GM21526 (cell line): Measurements from ENCODE around the gene ADCY6.
"Not testable (repeated sequence)": the region's sequence is repeated elsewhere in the genome, so short reads cannot be mapped to it uniquely, and the experiment has no call there.

Experiments used
- ATAC-seq: cut with Tn5 transposase; IDR thresholded peaks from one replicate; pipeline ENCODE4 v1.9.1; 2021; ENCODE audit warnings: moderate library complexity; ENCODE audit not compliant: unreplicated experiment, low FRiP score

Gene ADCY6

GRCh38 chr12:48767047-48767446 lies 21.8 kb downstream of the ADCY6 start:
- no peak for ATAC-seq

- no peak for ATAC-seq
These were observed 23.1 kb downstream of the ADCY6 start for GRCh38 chr12:48765753-48766162.

DNA sequence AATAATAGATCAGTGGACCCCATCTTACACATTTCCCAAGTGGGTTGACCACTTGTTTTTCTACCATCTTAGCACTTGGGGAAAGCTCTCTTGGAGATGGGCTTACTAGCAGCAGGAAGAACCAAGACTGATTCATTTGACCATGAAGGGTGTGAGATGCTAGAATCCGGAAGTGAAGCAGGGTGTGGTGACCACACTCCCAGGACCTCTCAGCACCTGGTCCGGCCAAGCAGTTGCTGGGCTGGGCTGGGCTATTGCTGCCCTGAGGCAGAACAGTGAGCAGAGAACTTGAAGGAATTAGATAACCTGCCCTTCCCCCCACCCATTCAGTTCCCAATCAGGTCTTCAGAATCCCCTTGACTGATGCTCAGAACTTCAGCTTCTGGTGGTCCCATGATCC lies 24.4 kb downstream of the ADCY6 start:
- ATAC-seq: no peak

GRCh38 chr12:48758737-48759136 lies 30.2 kb downstream of the ADCY6 start:
- ATAC-seq: no peak

GRCh38 chr12:48758186-48758585 lies 30.7 kb downstream of the ADCY6 start:
- no peak for ATAC-seq

GRCh38 chr12:48750769-48751356 lies 38.0 kb downstream of the ADCY6 start:
- ATAC-seq: no peak

DNA sequence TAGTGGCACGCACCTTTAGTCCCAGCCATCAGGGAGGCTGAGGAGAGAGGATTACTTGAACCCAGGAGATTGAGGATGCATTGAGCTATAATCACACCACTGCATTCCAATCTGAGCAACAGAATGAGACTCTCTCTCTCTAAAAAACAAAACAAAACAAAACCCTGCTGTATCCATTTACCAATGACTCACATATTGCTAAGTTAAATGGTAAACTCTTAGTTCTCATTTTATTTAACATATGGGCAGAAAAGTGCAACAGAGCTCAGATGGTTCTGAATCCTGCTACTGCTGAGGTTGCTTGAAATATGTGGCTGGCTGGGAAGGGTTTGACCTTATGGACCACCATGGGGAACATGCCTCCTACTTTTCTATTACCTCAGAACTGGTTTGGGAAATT lies 38.7 kb downstream of the ADCY6 start:
- ATAC-seq: no peak

- no peak for ATAC-seq
These were observed 44.5 kb downstream of the ADCY6 start for GRCh38 chr12:48744251-48745008.

GRCh38 chr12:48739618-48740269 lies 49.1 kb downstream of the ADCY6 start:
- no peak for ATAC-seq

- no peak for ATAC-seq
These were observed 52.4 kb downstream of the ADCY6 start for GRCh38 chr12:48736456-48736855.

- ATAC-seq: no peak
These were observed 60.1 kb downstream of the ADCY6 start for GRCh38 chr12:48728807-48729206.

GRCh38 chr12:48720737-48721136 lies 68.2 kb downstream of the ADCY6 start:
- not testable (repeated sequence) for ATAC-seq

GRCh38 chr12:48720171-48720570 lies 68.7 kb downstream of the ADCY6 start:
- ATAC-seq: not testable (repeated sequence)

GRCh38 chr12:48719002-48719401 lies 69.9 kb downstream of the ADCY6 start:
- not testable (repeated sequence) for ATAC-seq

GRCh38 chr12:48717252-48717695 lies 71.6 kb downstream of the ADCY6 start:
- ATAC-seq: no peak

GRCh38 chr12:48716493-48717251 lies 72.2 kb downstream of the ADCY6 start, which contains the start of gene CCNT1:
Gene CCNT1, minus strand, starts transcription at chr12:48716707. Its CDS starts 32 bp downstream, at chr12:48716675.
- peak; percentile 96 for ATAC-seq
